ENCODE results near the gene FGF4.

The FGF4 gene

GRCh38 chr11:69810289-69811118 is 35.4 kb upstream of the FGF4 start:
- TF ChIP-seq CTCF (IDR thresholded peaks at IDR 0.05; ENCODE audit: borderline replicate concordance, extremely low read depth, low read length, poor library complexity, severe bottlenecking) (no peak), EZH2 (IDR thresholded peaks at IDR 0.05; ENCODE audit: borderline replicate concordance, low read depth, low read length, severe bottlenecking) (no peak)
- Histone ChIP-seq H4K20me1 (ENCODE audit: insufficient read depth, low read length) (no peaks in the 10 kb centered on the region), H3K9me3 (ENCODE audit: insufficient read depth, low read length, severe bottlenecking) (no peaks in the 10 kb centered on the region), H3K4me3 (ENCODE audit: low read depth in 1 of 2, low read length in 2 of 2) (no peak overlapping the region), H3K4me1 (ENCODE audit: insufficient read depth, low read length) (no peaks in the 10 kb centered on the region), H3K27me3 (ENCODE audit: insufficient read depth, low read length, poor library complexity) (no peaks in the 10 kb centered on the region), H3K9ac (ENCODE audit: low read depth, low read length) (no peak overlapping the region), H3K36me3 (ENCODE audit: insufficient read depth, low read length) (no peaks in the 10 kb centered on the region), H3K27ac (ENCODE audit: low read length) (no peak overlapping the region), H3K79me2 (ENCODE audit: insufficient read depth, low read length) (no peaks in the 10 kb centered on the region), H3K4me2 (ENCODE audit: insufficient read depth, low read length) (no peak overlapping the region), H2AFZ (ENCODE audit: low read depth, low read length) (no peak overlapping the region)
- DNase-seq (no peak), ATAC-seq (ENCODE audit: insufficient read depth, low read depth) (no peak)

GRCh38 chr11:69808667-69809086 is 33.5 kb upstream of the FGF4 start:
- Histone ChIP-seq H3K36me3 (ENCODE audit: insufficient read depth, low read length) (no peaks in the 10 kb centered on the region), H3K9me3 (ENCODE audit: insufficient read depth, low read length, severe bottlenecking) (no peaks in the 10 kb centered on the region), H3K4me3 (ENCODE audit: low read depth in 1 of 2, low read length in 2 of 2) (no peak overlapping the region), H3K9ac (ENCODE audit: low read depth, low read length) (no peak overlapping the region), H2AFZ (ENCODE audit: low read depth, low read length) (no peak overlapping the region), H4K20me1 (ENCODE audit: insufficient read depth, low read length) (no peaks in the 10 kb centered on the region), H3K4me2 (ENCODE audit: insufficient read depth, low read length) (no peak overlapping the region), H3K27me3 (ENCODE audit: insufficient read depth, low read length, poor library complexity) (no peaks in the 10 kb centered on the region), H3K79me2 (ENCODE audit: insufficient read depth, low read length) (no peaks in the 10 kb centered on the region), H3K27ac (ENCODE audit: low read length) (no peak overlapping the region), H3K4me1 (ENCODE audit: insufficient read depth, low read length) (no peaks in the 10 kb centered on the region)
- ATAC-seq (ENCODE audit: insufficient read depth, low read depth) (no peak), DNase-seq (no peak)
- TF ChIP-seq EZH2 (IDR thresholded peaks at IDR 0.05; ENCODE audit: borderline replicate concordance, low read depth, low read length, severe bottlenecking) (no peak), CTCF (IDR thresholded peaks at IDR 0.05; ENCODE audit: borderline replicate concordance, extremely low read depth, low read length, poor library complexity, severe bottlenecking) (no peak)

- Histone ChIP-seq H3K4me3 (ENCODE audit: low read depth in 1 of 2, low read length in 2 of 2) (no peak overlapping the region), H3K9me3 (ENCODE audit: insufficient read depth, low read length, severe bottlenecking) (no peaks in the 10 kb centered on the region), H3K9ac (ENCODE audit: low read depth, low read length) (no peak overlapping the region), H3K79me2 (ENCODE audit: insufficient read depth, low read length) (no peaks in the 10 kb centered on the region), H3K27me3 (ENCODE audit: insufficient read depth, low read length, poor library complexity) (no peaks in the 10 kb centered on the region), H3K36me3 (ENCODE audit: insufficient read depth, low read length) (no peaks in the 10 kb centered on the region), H3K4me1 (ENCODE audit: insufficient read depth, low read length) (no peaks in the 10 kb centered on the region), H4K20me1 (ENCODE audit: insufficient read depth, low read length) (no peaks in the 10 kb centered on the region), H3K27ac (ENCODE audit: low read length) (no peak overlapping the region), H2AFZ (ENCODE audit: low read depth, low read length) (no peak overlapping the region), H3K4me2 (ENCODE audit: insufficient read depth, low read length) (no peak overlapping the region)
- no peak for ATAC-seq (ENCODE audit: insufficient read depth, low read depth)
- TF ChIP-seq EZH2 (IDR thresholded peaks at IDR 0.05; ENCODE audit: borderline replicate concordance, low read depth, low read length, severe bottlenecking) (no peak), CTCF (IDR thresholded peaks at IDR 0.05; ENCODE audit: borderline replicate concordance, extremely low read depth, low read length, poor library complexity, severe bottlenecking) (no peak)
- no peak for DNase-seq
Observed at GRCh38 chr11:69807106-69807815, 32.1 kb upstream of the FGF4 start.

Data from DND-41 (cell line).